ENCODE measurements around the gene KCTD17.

Gene KCTD17

DNA sequence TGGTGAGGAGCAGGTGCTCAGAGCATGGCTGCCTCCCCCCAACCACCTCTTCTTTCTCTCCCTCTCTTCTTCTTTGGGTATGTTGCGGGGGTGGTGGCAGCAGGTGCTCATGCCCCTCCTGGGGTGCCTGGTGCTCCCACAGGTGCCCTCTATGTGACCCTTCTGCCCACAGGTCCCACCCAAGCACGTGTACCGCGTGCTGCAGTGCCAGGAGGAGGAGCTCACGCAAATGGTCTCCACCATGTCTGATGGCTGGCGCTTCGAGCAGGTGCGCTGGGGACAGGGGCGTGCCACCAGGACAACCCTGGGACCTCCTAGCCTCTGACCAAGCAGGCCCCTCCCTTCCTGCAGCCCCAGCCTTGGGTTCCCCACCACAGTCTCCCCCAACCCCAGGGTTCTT is 5.7 kb downstream of the KCTD17 start:
- no peak overlapping the region for H3K18ac ChIP-seq (ENCODE audit: low read length)
- peaks cover 5% of the 10 kb centered on the region for H3K79me1 ChIP-seq (ENCODE audit: low read depth, low read length)
- peaks cover 0 to 2% of the 10 kb centered on the region in 2 donors for H3K9me3 ChIP-seq (replicated peaks in 1 of 2; ENCODE audit: control insufficient read depth in 2 of 2, insufficient read depth in 1 of 2, low read depth in 1 of 2, low read length in 2 of 2)
- H3K27ac ChIP-seq (replicated peaks; ENCODE audit: low read length): no peak overlapping the region
- peaks cover 2 to 4% of the 10 kb centered on the region in 2 donors for H3K4me1 ChIP-seq (ENCODE audit: control insufficient read depth in 2 of 2, insufficient read depth in 1 of 2, low read depth in 1 of 2, low read length in 2 of 2)
- WGBS, 2 donors (ENCODE audit: extremely low coverage in 2 of 2, insufficient read length in 2 of 2, insufficient replicate concordance in 1 of 2): no CpG with 5 or more reads among the region's 9 CpGs
- H3K4me3 ChIP-seq (ENCODE audit: low read length in 2 of 2): no peak overlapping the region
- no peak overlapping the region for H3K14ac ChIP-seq (ENCODE audit: low read length)
- DNase-seq (ENCODE audit: low spot score): no peak
- H3K4ac ChIP-seq (ENCODE audit: low read length): no peak overlapping the region
- no peak overlapping the region for H3K9ac ChIP-seq (ENCODE audit: low read depth, low read length, poor library complexity)
- H2AK5ac ChIP-seq (ENCODE audit: low read depth, low read length): no peak overlapping the region
- no peak overlapping the region for H3K4me2 ChIP-seq (ENCODE audit: insufficient read depth, low read length, poor library complexity, severe bottlenecking)
- H3K23ac ChIP-seq (ENCODE audit: low read depth, low read length, poor library complexity): no peak overlapping the region
- H3K27me3 ChIP-seq (ENCODE audit: control insufficient read depth in 3 of 3, insufficient read depth in 3 of 3, low read depth in 1 of 3, low read length in 3 of 3): no peaks in the 10 kb centered on the region
- H2BK15ac ChIP-seq (ENCODE audit: low read length): no peak overlapping the region
- no peak overlapping the region for H2BK120ac ChIP-seq (ENCODE audit: low read depth, low read length)
- H4K91ac ChIP-seq (ENCODE audit: low read depth, low read length, poor library complexity): no peak overlapping the region
- H3K36me3 ChIP-seq (replicated peaks in 1 of 2; ENCODE audit: control insufficient read depth in 2 of 2, insufficient read depth in 2 of 2, low read length in 2 of 2): peaks cover 43 to 92% of the 10 kb centered on the region in 2 donors
- no peak overlapping the region for H2AFZ ChIP-seq (ENCODE audit: low read length)
- H4K8ac ChIP-seq (ENCODE audit: low read depth, low read length): no peak overlapping the region
- H2BK12ac ChIP-seq (ENCODE audit: low read length): no peak overlapping the region
- H2BK5ac ChIP-seq (ENCODE audit: low read length): no peak overlapping the region

- no peak for DNase-seq (ENCODE audit: low spot score)
- no peak overlapping the region for H3K9ac ChIP-seq (ENCODE audit: low read depth, low read length, poor library complexity)
- no peak overlapping the region for H2AFZ ChIP-seq (ENCODE audit: low read length)
- no peak overlapping the region for H3K27ac ChIP-seq (replicated peaks; ENCODE audit: low read length)
- peaks cover 43 to 89% of the 10 kb centered on the region in 2 donors for H3K36me3 ChIP-seq (replicated peaks in 1 of 2; ENCODE audit: control insufficient read depth in 2 of 2, insufficient read depth in 2 of 2, low read length in 2 of 2)
- no peak overlapping the region for H2BK5ac ChIP-seq (ENCODE audit: low read length)
- no peaks in the 10 kb centered on the region for H3K27me3 ChIP-seq (ENCODE audit: control insufficient read depth in 3 of 3, insufficient read depth in 3 of 3, low read depth in 1 of 3, low read length in 3 of 3)
- H3K4me2 ChIP-seq (ENCODE audit: insufficient read depth, low read length, poor library complexity, severe bottlenecking): no peak overlapping the region
- no peak overlapping the region for H2BK15ac ChIP-seq (ENCODE audit: low read length)
- H3K23ac ChIP-seq (ENCODE audit: low read depth, low read length, poor library complexity): no peak overlapping the region
- no CpG with 5 or more reads among the region's 12 CpGs for WGBS, 2 donors (ENCODE audit: extremely low coverage in 2 of 2, insufficient read length in 2 of 2, insufficient replicate concordance in 1 of 2)
- no peak overlapping the region for H4K8ac ChIP-seq (ENCODE audit: low read depth, low read length)
- H3K14ac ChIP-seq (ENCODE audit: low read length): no peak overlapping the region
- no peak overlapping the region for H3K18ac ChIP-seq (ENCODE audit: low read length)
- no peak overlapping the region for H4K91ac ChIP-seq (ENCODE audit: low read depth, low read length, poor library complexity)
- no peaks in the 10 kb centered on the region for H3K4me1 ChIP-seq (ENCODE audit: control insufficient read depth in 2 of 2, insufficient read depth in 1 of 2, low read depth in 1 of 2, low read length in 2 of 2)
- H3K4me3 ChIP-seq (ENCODE audit: low read length in 2 of 2): no peak overlapping the region
- peaks cover 0 to 2% of the 10 kb centered on the region in 2 donors for H3K9me3 ChIP-seq (replicated peaks in 1 of 2; ENCODE audit: control insufficient read depth in 2 of 2, insufficient read depth in 1 of 2, low read depth in 1 of 2, low read length in 2 of 2)
- H3K4ac ChIP-seq (ENCODE audit: low read length): no peak overlapping the region
- peaks cover 5% of the 10 kb centered on the region for H3K79me1 ChIP-seq (ENCODE audit: low read depth, low read length)
- H2AK5ac ChIP-seq (ENCODE audit: low read depth, low read length): no peak overlapping the region
- no peak overlapping the region for H2BK120ac ChIP-seq (ENCODE audit: low read depth, low read length)
- no peak overlapping the region for H2BK12ac ChIP-seq (ENCODE audit: low read length)
Measured at GRCh38 chr22:37057796-37058510, 6.4 kb downstream of the KCTD17 start.

DNA sequence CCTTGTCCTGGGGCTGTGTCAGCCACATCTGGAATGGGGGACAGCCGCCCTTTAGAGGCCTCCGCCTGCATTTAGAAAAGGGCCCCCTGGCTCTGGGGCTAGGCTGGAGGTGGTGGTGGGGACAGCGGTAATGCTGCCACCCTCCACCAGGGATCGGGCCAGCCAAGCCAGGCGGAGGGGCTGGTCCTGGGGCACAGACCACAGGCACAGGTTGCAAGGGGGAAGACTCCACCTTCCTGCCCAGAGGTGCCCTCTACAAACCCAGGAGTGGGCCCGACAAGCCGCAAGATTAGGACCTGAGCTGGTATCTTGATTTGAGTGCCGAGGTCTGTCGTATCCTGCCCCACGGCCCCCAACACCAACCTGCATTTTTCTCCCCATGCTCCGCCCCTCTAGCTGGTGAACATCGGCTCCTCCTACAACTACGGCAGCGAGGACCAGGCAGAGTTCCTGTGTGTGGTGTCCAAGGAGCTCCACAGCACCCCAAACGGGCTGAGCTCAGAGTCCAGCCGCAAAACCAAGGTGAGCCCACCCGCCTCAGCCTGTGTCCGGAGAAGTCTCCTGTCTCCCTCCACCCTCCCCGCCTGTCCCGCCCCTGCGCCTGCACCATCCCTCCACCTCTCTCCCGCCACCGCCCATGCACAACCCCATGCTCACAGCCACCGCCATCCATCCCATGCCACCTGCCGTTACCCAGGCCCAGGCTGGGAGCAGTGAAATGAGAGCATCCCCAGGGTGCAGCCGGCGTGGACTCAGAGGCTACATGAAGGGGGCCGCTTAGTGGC is 7.6 kb downstream of the KCTD17 start:
- Histone ChIP-seq H3K4ac (ENCODE audit: low read length) (no peak overlapping the region), H3K18ac (ENCODE audit: low read length) (no peak overlapping the region), H3K9ac (ENCODE audit: low read depth, low read length, poor library complexity) (peak overlapping the region; percentile 18), H3K27ac (replicated peaks; ENCODE audit: low read length) (no peak overlapping the region), H3K27me3 (ENCODE audit: control insufficient read depth in 3 of 3, insufficient read depth in 3 of 3, low read depth in 1 of 3, low read length in 3 of 3) (no peaks in the 10 kb centered on the region), H2BK5ac (ENCODE audit: low read length) (no peak overlapping the region), H3K4me3 (ENCODE audit: low read length in 2 of 2) (no peak overlapping the region), H2AK5ac (ENCODE audit: low read depth, low read length) (no peak overlapping the region), H3K36me3 (replicated peaks in 1 of 2; ENCODE audit: control insufficient read depth in 2 of 2, insufficient read depth in 2 of 2, low read length in 2 of 2) (peaks cover 39 to 78% of the 10 kb centered on the region in 2 donors), H4K91ac (ENCODE audit: low read depth, low read length, poor library complexity) (no peak overlapping the region), H2BK12ac (ENCODE audit: low read length) (no peak overlapping the region), H2BK15ac (ENCODE audit: low read length) (no peak overlapping the region), H3K4me1 (ENCODE audit: control insufficient read depth in 2 of 2, insufficient read depth in 1 of 2, low read depth in 1 of 2, low read length in 2 of 2) (no peaks in the 10 kb centered on the region), H4K8ac (ENCODE audit: low read depth, low read length) (no peak overlapping the region), H2AFZ (ENCODE audit: low read length) (no peak overlapping the region), H3K79me1 (ENCODE audit: low read depth, low read length) (peaks cover 5% of the 10 kb centered on the region), H3K14ac (ENCODE audit: low read length) (no peak overlapping the region), H3K4me2 (ENCODE audit: insufficient read depth, low read length, poor library complexity, severe bottlenecking) (no peak overlapping the region), H3K9me3 (replicated peaks in 1 of 2; ENCODE audit: control insufficient read depth in 2 of 2, insufficient read depth in 1 of 2, low read depth in 1 of 2, low read length in 2 of 2) (peaks cover 0 to 2% of the 10 kb centered on the region in 2 donors), H3K23ac (ENCODE audit: low read depth, low read length, poor library complexity) (peak overlapping the region; percentile 28), H2BK120ac (ENCODE audit: low read depth, low read length) (no peak overlapping the region)
- no CpG with 5 or more reads among the region's 28 CpGs for WGBS, 2 donors (ENCODE audit: extremely low coverage in 2 of 2, insufficient read length in 2 of 2, insufficient replicate concordance in 1 of 2)
- no peak for DNase-seq (ENCODE audit: low spot score)

DNA sequence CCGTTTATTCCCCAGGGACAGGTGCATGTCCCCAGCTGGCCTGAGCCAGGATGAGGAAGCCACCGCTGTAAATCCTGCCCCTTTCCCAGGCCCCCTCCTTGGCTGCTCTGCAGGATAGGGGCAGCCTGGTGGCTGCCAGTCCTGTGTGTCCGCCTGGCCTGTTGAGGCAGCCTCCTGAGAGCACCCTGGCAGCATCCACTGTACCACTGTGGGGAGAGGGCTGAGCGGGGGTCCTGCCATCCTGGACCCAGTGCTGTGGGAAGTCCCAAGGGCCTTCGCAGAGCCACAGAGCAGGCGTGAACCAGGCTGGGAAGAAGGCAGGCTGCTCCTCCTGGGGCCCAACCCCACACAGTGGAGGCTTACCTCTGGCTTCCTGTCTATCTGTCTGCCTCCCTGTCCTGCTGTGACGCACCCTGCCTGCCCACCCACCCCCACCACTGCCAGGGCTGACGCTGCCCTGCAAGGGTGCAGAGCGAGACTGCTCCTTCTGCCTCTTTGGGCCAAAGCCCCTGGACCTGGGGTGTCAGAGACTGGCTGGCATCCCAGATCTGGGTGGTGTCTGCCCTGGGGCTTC is 8.4 kb downstream of the KCTD17 start:
- H2BK12ac ChIP-seq (ENCODE audit: low read length): no peak overlapping the region
- H2AFZ ChIP-seq (ENCODE audit: low read length): no peak overlapping the region
- H3K27ac ChIP-seq (replicated peaks; ENCODE audit: low read length): no peak overlapping the region
- no peak overlapping the region for H2BK120ac ChIP-seq (ENCODE audit: low read depth, low read length)
- H3K4me3 ChIP-seq (ENCODE audit: low read length in 2 of 2): no peak overlapping the region
- H3K9me3 ChIP-seq (replicated peaks in 1 of 2; ENCODE audit: control insufficient read depth in 2 of 2, insufficient read depth in 1 of 2, low read depth in 1 of 2, low read length in 2 of 2): peaks cover 0 to 2% of the 10 kb centered on the region in 2 donors
- DNase-seq (ENCODE audit: low spot score): no peak
- WGBS, 2 donors (ENCODE audit: extremely low coverage in 2 of 2, insufficient read length in 2 of 2, insufficient replicate concordance in 1 of 2): no CpG with 5 or more reads among the region's 9 CpGs
- H3K14ac ChIP-seq (ENCODE audit: low read length): no peak overlapping the region
- H3K4ac ChIP-seq (ENCODE audit: low read length): no peak overlapping the region
- H2BK5ac ChIP-seq (ENCODE audit: low read length): peak overlapping the region; percentile 49
- no peak overlapping the region for H2BK15ac ChIP-seq (ENCODE audit: low read length)
- H3K18ac ChIP-seq (ENCODE audit: low read length): peak overlapping the region; percentile 69
- H3K27me3 ChIP-seq (ENCODE audit: control insufficient read depth in 3 of 3, insufficient read depth in 3 of 3, low read depth in 1 of 3, low read length in 3 of 3): no peaks in the 10 kb centered on the region
- H3K4me1 ChIP-seq (ENCODE audit: control insufficient read depth in 2 of 2, insufficient read depth in 1 of 2, low read depth in 1 of 2, low read length in 2 of 2): no peaks in the 10 kb centered on the region
- peaks cover 5% of the 10 kb centered on the region for H3K79me1 ChIP-seq (ENCODE audit: low read depth, low read length)
- no peak overlapping the region for H4K8ac ChIP-seq (ENCODE audit: low read depth, low read length)
- peak overlapping the region; percentile 62 for H3K23ac ChIP-seq (ENCODE audit: low read depth, low read length, poor library complexity)
- no peak overlapping the region for H2AK5ac ChIP-seq (ENCODE audit: low read depth, low read length)
- peaks cover 36 to 69% of the 10 kb centered on the region in 2 donors for H3K36me3 ChIP-seq (replicated peaks in 1 of 2; ENCODE audit: control insufficient read depth in 2 of 2, insufficient read depth in 2 of 2, low read length in 2 of 2)
- no peak overlapping the region for H3K9ac ChIP-seq (ENCODE audit: low read depth, low read length, poor library complexity)
- no peak overlapping the region for H3K4me2 ChIP-seq (ENCODE audit: insufficient read depth, low read length, poor library complexity, severe bottlenecking)
- H4K91ac ChIP-seq (ENCODE audit: low read depth, low read length, poor library complexity): no peak overlapping the region
